IMR-90 (cell line): ENCODE measurements around the gene TEX14. TPM values are rescaled to one million over a fixed set of nuclear protein-coding genes. Genes with fewer than 3 reads are reported as not detected.

ENCODE experiments used
- ATAC-seq: fragments of 200-7000 bp; cut with Tn5 transposase; 2 replicates; pipeline ENCODE4 v1.9.1; 2020; ENCODE audit warnings: low read depth, mild to moderate bottlenecking, moderate library complexity
- BruUV-seq: library from RNA; stranded (reverse); fragments of 400-500 nt; replicated peaks from 2 replicates; lab custom pipeline; 2021; lab: Mats Ljungman, UMichigan
- CTCF ChIA-PET: fragments of 300-600 bp; formaldehyde crosslinking; extraction: SDS; loops from one replicate; lab custom pipeline; 2021; ENCODE audit warnings: antibody characterized with exemption; lab: Yijun Ruan, JAX
- POLR2A ChIA-PET: fragments of 300-600 bp; sonication (Branson Sonifier 250); formaldehyde crosslinking; loops from one replicate; lab custom pipeline; 2022; ENCODE audit warnings: antibody characterized with exemption; ENCODE audit not compliant: unreplicated experiment; lab: Charles Lee
- DNase-seq: peaks from one replicate; pipeline ENCODE4 v3.0.0; 2013
- H2AFZ ChIP-seq: replicated peaks from 2 replicates; pipeline ENCODE3; 2013; ENCODE audit warnings: low read length, mild to moderate bottlenecking; ENCODE audit not compliant: poor library complexity
- H2AK5ac ChIP-seq: 2 replicates; pipeline ENCODE4 v1.6.1; 2013; ENCODE audit warnings: low read depth, low read length, inconsistent platforms
- H2AK9ac ChIP-seq: replicated peaks from 2 replicates; pipeline ENCODE3; 2013; ENCODE audit warnings: mild to moderate bottlenecking, low read depth, low read length, moderate library complexity; ENCODE audit not compliant: poor library complexity
- H2BK120ac ChIP-seq: 2 replicates; pipeline ENCODE4 v1.6.1; 2013; ENCODE audit warnings: low read depth, low read length, inconsistent platforms
- H2BK15ac ChIP-seq: 3 replicates; pipeline ENCODE4 v1.6.1; 2013; ENCODE audit warnings: low read depth, low read length, inconsistent platforms
- H2BK20ac ChIP-seq: 2 replicates; pipeline ENCODE4 v1.6.1; 2013; ENCODE audit warnings: low read depth, mild to moderate bottlenecking, inconsistent platforms, low read length, moderate library complexity
- H2BK5ac ChIP-seq: 2 replicates; pipeline ENCODE4 v1.6.1; 2013; ENCODE audit warnings: mild to moderate bottlenecking, low read depth, low read length, inconsistent platforms; ENCODE audit not compliant: poor library complexity, severe bottlenecking
- H3K14ac ChIP-seq: replicated peaks from 2 replicates; pipeline ENCODE4 v1.6.1; 2013; ENCODE audit warnings: low read depth, low read length, inconsistent platforms
- H3K18ac ChIP-seq: 2 replicates; pipeline ENCODE4 v1.6.1; 2013; ENCODE audit warnings: low read depth, low read length, control low read depth
- H3K23ac ChIP-seq: 2 replicates; pipeline ENCODE4 v1.6.1; 2013; ENCODE audit warnings: low read depth, low read length, inconsistent platforms
- H3K27ac ChIP-seq: 2 replicates; pipeline ENCODE4 v1.5.1; 2013; ENCODE audit warnings: mild to moderate bottlenecking, control low read depth, low read length; ENCODE audit not compliant: insufficient read depth
- H3K27me3 ChIP-seq: 2 replicates; pipeline ENCODE4 v1.6.1; 2013; ENCODE audit warnings: low read length; ENCODE audit not compliant: control insufficient read depth, insufficient read depth
- H3K36me3 ChIP-seq: 2 replicates; pipeline ENCODE4 v1.6.1; 2013; ENCODE audit warnings: low read length, mixed read lengths; ENCODE audit not compliant: control insufficient read depth, insufficient read depth
- H3K4ac ChIP-seq: 2 replicates; pipeline ENCODE4 v1.6.1; 2013; ENCODE audit warnings: low read depth, low read length, inconsistent platforms
- H3K4me1 ChIP-seq: 2 replicates; pipeline ENCODE4 v1.6.1; 2013; ENCODE audit warnings: low read length, mixed read lengths; ENCODE audit not compliant: control insufficient read depth, insufficient read depth
- H3K4me2 ChIP-seq: 2 replicates; pipeline ENCODE4 v1.6.1; 2013; ENCODE audit warnings: low read depth, mild to moderate bottlenecking, control low read depth, low read length, moderate library complexity
- H3K4me3 ChIP-seq: 2 replicates; pipeline ENCODE4 v1.5.1; 2013; ENCODE audit warnings: low read depth, mild to moderate bottlenecking, control low read depth, low read length, moderate library complexity; ENCODE audit not compliant: insufficient read depth
- H3K56ac ChIP-seq: 2 replicates; pipeline ENCODE4 v1.6.1; 2013; ENCODE audit warnings: low read length, inconsistent platforms; ENCODE audit not compliant: insufficient read depth; ENCODE audit errors: extremely low read depth
- H3K79me1 ChIP-seq, 2 experiments: 2 replicates each; pipeline ENCODE4 v1.6.1; 2013; ENCODE audit warnings: low read length in 2 of 2, inconsistent platforms in 1 of 2, low read depth in 1 of 2
- H3K9ac ChIP-seq: 2 replicates; pipeline ENCODE4 v1.6.1; 2013; ENCODE audit warnings: low read depth, low read length, control low read depth
- H3K9me1 ChIP-seq: 2 replicates; pipeline ENCODE4 v1.6.1; 2013; ENCODE audit warnings: low read length, inconsistent platforms; ENCODE audit not compliant: insufficient read depth
- H3K9me3 ChIP-seq: 2 replicates; pipeline ENCODE4 v1.6.1; 2013; ENCODE audit warnings: low read length; ENCODE audit not compliant: control insufficient read depth, insufficient read depth
- H4K20me1 ChIP-seq: 2 replicates; pipeline ENCODE4 v1.6.1; 2013; ENCODE audit warnings: low read length, inconsistent platforms; ENCODE audit not compliant: insufficient read depth
- H4K5ac ChIP-seq: 2 replicates; pipeline ENCODE4 v1.6.1; 2013; ENCODE audit warnings: mild to moderate bottlenecking, low read depth, low read length, control low read depth
- H4K8ac ChIP-seq, 2 experiments: 2 replicates each; pipeline ENCODE4 v1.6.1; 2013; ENCODE audit warnings: low read depth in 2 of 2, low read length in 2 of 2, control low read depth in 1 of 2, inconsistent platforms in 1 of 2
- H4K91ac ChIP-seq: 2 replicates; pipeline ENCODE4 v1.6.1; 2013; ENCODE audit warnings: low read depth, low read length, inconsistent platforms; ENCODE audit not compliant: insufficient read depth
- CTCF ChIP-seq: conservative IDR thresholded peaks from 2 replicates; pipeline ENCODE4 v1.5.1; 2012; ENCODE audit warnings: mild to moderate bottlenecking, low read depth, low read length, improper control_type of control experiment
- ELK1 ChIP-seq: fragments of 150-350 bp; IDR thresholded peaks from 2 replicates; pipeline ENCODE4 v1.6.1; 2016; ENCODE audit warnings: low read depth, mild to moderate bottlenecking, low read length, moderate library complexity, borderline replicate concordance
- RFX5 ChIP-seq: IDR thresholded peaks from 2 replicates; pipeline ENCODE4 v1.8.0; 2012; ENCODE audit warnings: low read depth, mild to moderate bottlenecking, low read length, moderate library complexity
- USF2 ChIP-seq: fragments of 150-350 bp; IDR thresholded peaks from 2 replicates; pipeline ENCODE4 v1.6.1; 2017; ENCODE audit warnings: mild to moderate bottlenecking, antibody characterized with exemption, low read length, low read depth
- dilution Hi-C: fragments of 300-500 bp; cut with HindIII; formaldehyde crosslinking; loops from one replicate; pipeline ENCODE4 v1.14.3; 2018; ENCODE audit warnings: low sequenced_read_pairs; ENCODE audit not compliant: unreplicated experiment
- in situ Hi-C: fragments of 300-500 bp; cut with MboI; formaldehyde crosslinking; loops from 3 replicates; pipeline ENCODE4 v1.14.3; 2019; ENCODE audit warnings: low sequenced_read_pairs, inconsistent platforms, mixed read lengths
- intact Hi-C: fragments of 100-400 bp; cut with micrococcal nuclease; formaldehyde crosslinking; loops from 2 replicates; pipeline ENCODE4 v1.10.0; 2022
- polyA plus RNA-seq, 3 experiments: library from polyadenylated mRNA; depleted of rRNA; stranded (reverse); fragments of >200 nt; gene quantifications; 2 replicates each; pipeline ENCODE4 v1.2.3, GENCODE V29; 2012; ENCODE audit warnings: low replicate concordance in 1 of 3
- total RNA-seq: library from RNA; depleted of rRNA; stranded (reverse); fragments of >200 nt; gene quantifications from 2 replicates; pipeline ENCODE4 v1.2.3, GENCODE V29; 2012

The TEX14 gene
- total and polyA plus RNA-seq, 2 of the 4 experiments (the other 2 are of a cell fraction): not detected

GRCh38 chr17:58539698-58540097 lies 152.1 kb downstream of the TEX14 start:
- H3K79me1 ChIP-seq: no peaks in the 10 kb centered on the region
- H2AFZ ChIP-seq: no peak overlapping the region
- BruUV-seq: no TSS peak
- no peak overlapping the region for H3K4me2 ChIP-seq
- peaks cover 4% of the 10 kb centered on the region; the same call in 1 of the 2 replicates for H3K9me1 ChIP-seq
- no peak overlapping the region for H2BK15ac ChIP-seq
- H3K36me3 ChIP-seq: no peaks in the 10 kb centered on the region
- no peak overlapping the region for H3K56ac ChIP-seq
- no peak for TF ChIP-seq CTCF
- no peak for TF ChIP-seq USF2
- TF ChIP-seq ELK1: no peak
- TF ChIP-seq RFX5: no peak
- no peak overlapping the region for H2BK20ac ChIP-seq
- H3K27ac ChIP-seq: no peak overlapping the region
- H4K5ac ChIP-seq: no peak overlapping the region
- dilution Hi-C loops (no loop called here), in situ Hi-C loops (no loop called here), intact Hi-C loops (no loop called here)
- no peak overlapping the region for H2BK5ac ChIP-seq
- H3K9ac ChIP-seq: no peak overlapping the region
- H3K4me1 ChIP-seq: peaks cover 5% of the 10 kb centered on the region; the same call in 1 of the 2 replicates
- no peak for ATAC-seq
- H3K9me3 ChIP-seq: no peaks in the 10 kb centered on the region
- no peaks in the 10 kb centered on the region for H4K20me1 ChIP-seq
- no peak overlapping the region for H4K91ac ChIP-seq
- no peak overlapping the region for H3K18ac ChIP-seq
- DNase-seq: no peak
- no peak overlapping the region for H3K4ac ChIP-seq
- no peak overlapping the region for H2AK9ac ChIP-seq
- no peak overlapping the region for H3K14ac ChIP-seq
- H2BK120ac ChIP-seq: no peak overlapping the region
- POLR2A ChIA-PET: no interaction called here
- no peak overlapping the region for H4K8ac ChIP-seq
- H3K23ac ChIP-seq: no peak overlapping the region
- peaks cover 50% of the 10 kb centered on the region for H3K27me3 ChIP-seq
- CTCF ChIA-PET: no interaction called here
- H2AK5ac ChIP-seq: no peak overlapping the region
- no peak overlapping the region for H3K4me3 ChIP-seq
